ENCODE data around the gene RASGRF1. TPM values are rescaled to one million over a fixed set of nuclear protein-coding genes. Genes with fewer than 3 reads are reported as not detected.

Gene RASGRF1
- total and polyA plus RNA-seq, 12 donors = under 0.01 to 0.86 (median 0.37) TPM; not detected in 9

DNA sequence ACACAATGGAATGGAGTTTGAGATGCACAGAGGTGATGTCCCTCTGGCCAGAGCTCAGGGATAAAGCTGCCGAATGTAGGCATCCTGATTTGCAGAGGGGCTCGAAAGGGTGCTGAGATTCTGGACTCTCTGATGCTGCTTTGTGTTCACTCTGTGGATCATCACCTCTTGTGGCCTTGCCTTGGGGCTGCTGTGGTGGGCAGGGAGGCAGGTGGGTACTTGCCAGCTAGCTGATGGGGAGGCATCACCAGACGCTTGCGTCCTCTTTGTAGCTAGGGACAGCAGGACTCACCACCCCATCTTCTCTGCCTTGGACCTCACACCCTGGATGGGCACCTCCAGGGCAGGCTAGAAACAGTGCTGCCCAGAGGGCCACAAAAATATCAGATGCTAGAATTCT, 14.6 kb upstream of the RASGRF1 start:
- ATAC-seq (no peak), DNase-seq (no peak)
- Histone ChIP-seq H3K4me1 (no peaks in the 10 kb centered on the region), H3K36me3 (no peaks in the 10 kb centered on the region), H3K27me3 (peaks cover 0 to 89% (median 67%) of the 10 kb centered on the region in 7 donors), H3K4me3 (no peak overlapping the region), H3K9me3 (no peaks in the 10 kb centered on the region), H3K27ac (no peak overlapping the region)
- TF ChIP-seq CTCF (IDR thresholded peaks at IDR 0.05) = no peak
- intact Hi-C loops (cut with DNase I) = no loop called here
- WGBS, 2 donors = 91 to 92% methylated on average over 4 of the region's 4 CpGs

DNA sequence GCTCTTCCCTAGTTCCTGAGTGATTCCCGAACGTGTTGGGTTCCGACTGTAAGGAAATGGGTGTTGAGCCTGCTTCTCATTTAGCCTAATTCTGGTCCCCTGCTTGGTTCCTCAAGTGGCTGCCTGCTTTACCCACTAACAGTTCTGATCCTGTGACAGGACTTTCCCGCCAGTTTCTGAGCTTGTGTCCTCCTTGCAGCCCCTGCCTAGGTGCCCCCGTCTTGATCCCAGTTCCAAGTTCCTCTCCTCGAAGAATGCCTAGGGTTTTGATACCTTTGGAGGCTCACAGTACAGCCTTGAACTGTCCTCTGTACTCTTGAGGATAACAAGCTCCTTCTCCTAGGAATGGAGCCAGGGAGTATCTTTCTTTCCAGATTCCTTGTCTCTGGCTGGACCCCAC, 12.0 kb upstream of the RASGRF1 start:
- WGBS, 2 donors = 79% methylated on average over 6 of the region's 6 CpGs
- H3K27me3 ChIP-seq = peaks cover 0 to 95% (median 69%) of the 10 kb centered on the region in 7 donors
- intact Hi-C loops (cut with DNase I) = no loop called here

DNA sequence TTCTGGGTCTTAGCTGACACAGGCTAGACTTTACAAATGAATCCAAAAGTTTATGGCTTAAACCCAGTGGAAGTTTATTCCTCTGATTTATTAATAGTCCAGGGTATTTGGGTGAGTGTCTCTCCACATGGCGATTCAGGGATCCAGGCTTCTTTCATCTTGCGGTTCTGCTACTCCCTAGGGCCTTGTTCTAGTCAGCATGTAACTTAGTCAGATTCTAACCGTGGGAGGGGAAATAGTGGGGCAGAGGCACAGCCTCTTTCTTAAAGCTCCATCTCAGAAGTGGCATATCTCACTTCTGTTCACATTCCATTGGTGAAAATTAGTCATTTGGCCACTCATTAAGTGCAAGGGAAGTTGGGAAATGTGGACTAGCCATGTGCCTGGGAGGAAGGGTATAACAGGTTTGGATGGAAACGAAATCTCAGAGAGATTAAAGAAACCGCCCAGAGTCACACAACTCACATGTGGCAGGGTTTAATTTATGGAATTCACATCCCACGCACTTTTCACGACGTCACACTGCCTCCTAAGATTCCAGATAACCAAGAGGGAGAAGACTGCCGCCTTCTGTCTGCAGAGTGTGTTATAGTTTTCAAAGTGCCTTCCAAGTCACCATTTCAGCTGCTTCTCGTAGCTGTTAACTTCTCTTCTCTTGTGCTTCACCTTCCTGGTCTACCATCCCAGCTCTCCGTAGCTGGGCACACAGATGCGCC, 11.4 kb upstream of the RASGRF1 start:
- intact Hi-C loops (cut with DNase I) = no loop called here
- H3K27me3 ChIP-seq = peaks cover 0 to 97% (median 70%) of the 10 kb centered on the region in 7 donors
- no peak for ATAC-seq

More for the DNA sequence above, 12.0 kb upstream of the RASGRF1 start:
- ATAC-seq (no peak), DNase-seq (no peak)
- H3K36me3 ChIP-seq = no peaks in the 10 kb centered on the region
- no peak overlapping the region for H3K4me3 ChIP-seq
- TF ChIP-seq CTCF (IDR thresholded peaks at IDR 0.05) = no peak
- no peaks in the 10 kb centered on the region for H3K4me1 ChIP-seq
- no peak overlapping the region for H3K27ac ChIP-seq
- no peaks in the 10 kb centered on the region for H3K9me3 ChIP-seq

GRCh38 chr15:79099692-79100091, 9.1 kb upstream of the RASGRF1 start:
- Histone ChIP-seq H3K36me3 (no peaks in the 10 kb centered on the region), H3K4me1 (no peaks in the 10 kb centered on the region), H3K27me3 (peaks cover 0 to 86% (median 53%) of the 10 kb centered on the region in 7 donors), H3K9me3 (no peaks in the 10 kb centered on the region), H3K4me3 (no peak overlapping the region), H3K27ac (no peak overlapping the region)
- intact Hi-C loops (cut with DNase I) = no loop called here
- WGBS, 2 donors = 66 to 74% methylated on average over 4 of the region's 4 CpGs
- TF ChIP-seq CTCF (IDR thresholded peaks at IDR 0.05) = no peak
- no peak for DNase-seq
- no peak for ATAC-seq

More for the DNA sequence above, 11.4 kb upstream of the RASGRF1 start:
- no peak for TF ChIP-seq CTCF (IDR thresholded peaks at IDR 0.05)
- H3K36me3 ChIP-seq = no peaks in the 10 kb centered on the region
- no peak overlapping the region for H3K4me3 ChIP-seq
- no peak for DNase-seq
- H3K27ac ChIP-seq = no peak overlapping the region
- no peaks in the 10 kb centered on the region for H3K4me1 ChIP-seq
- H3K9me3 ChIP-seq = no peaks in the 10 kb centered on the region
- WGBS, 2 donors = 60 to 65% methylated on average over 12 of the region's 12 CpGs

Measured in heart right ventricle (tissue), 16 donors.